Tibial nerve (tissue), 4 donors: ENCODE data around the gene CA9. TPM values are rescaled to one million over a fixed set of nuclear protein-coding genes. Genes with fewer than 3 reads are reported as not detected.
"Not testable (repeated sequence)": the region's sequence is repeated elsewhere in the genome, so short reads cannot be mapped to it uniquely, and the experiment has no call there.

Experiments used
- DNase-seq, 2 donors: peaks; one replicate each; pipeline ENCODE4 v3.0.0-alpha.2; 2019; ENCODE audit warnings: low spot score in 2 of 2
- H3K27ac ChIP-seq, 4 donors: fragments of 200-600 bp; sonication (generic) in 3 of 4; one replicate each; pipeline ENCODE4 v1.5.1; 2017 to 2019; ENCODE audit warnings: mild to moderate bottlenecking in 1 of 4
- H3K27me3 ChIP-seq, 2 donors: fragments of 200-600 bp; sonication (generic) in 1 of 2; one replicate each; pipeline versions ENCODE4 v1.5.1 to v1.6.0; 2017 to 2019
- H3K36me3 ChIP-seq, 3 donors: fragments of 200-600 bp; sonication (generic); one replicate each; pipeline ENCODE4 v1.5.1; 2018 to 2019
- H3K4me1 ChIP-seq, 4 donors: fragments of 200-600 bp; sonication (generic) in 3 of 4; one replicate each; pipeline ENCODE4 v1.5.1; 2017 to 2019
- H3K4me3 ChIP-seq, 4 donors: fragments of 200-600 bp; sonication (generic) in 3 of 4; one replicate each; pipeline ENCODE4 v1.5.1; 2017 to 2019; ENCODE audit warnings: mild to moderate bottlenecking in 1 of 4, moderate library complexity in 1 of 4
- H3K9me3 ChIP-seq, 4 donors: fragments of 200-600 bp; sonication (generic) in 3 of 4; one replicate each; pipeline ENCODE4 v1.5.1; 2017 to 2019
- CTCF ChIP-seq, 5 experiments: fragments of 200-600 bp in 3 of 5; fragments of 450-650 bp in 2 of 5; sonication (generic) in 3 of 5; IDR thresholded peaks; one replicate each; pipeline ENCODE4 v1.5.1; 2016 to 2019; ENCODE audit warnings: antibody characterized with exemption in 5 of 5, mild to moderate bottlenecking in 3 of 5, moderate library complexity in 2 of 5
- EP300 ChIP-seq, 2 donors: sonication (generic); formaldehyde crosslinking; IDR thresholded peaks; one replicate each; pipeline ENCODE4 v1.6.1; 2017; ENCODE audit warnings: antibody characterized with exemption in 2 of 2, mild to moderate bottlenecking in 1 of 2
- POLR2A ChIP-seq, 2 donors: fragments of 450-650 bp; IDR thresholded peaks; one replicate each; pipeline ENCODE4 v1.6.1; 2017; ENCODE audit warnings: antibody characterized with exemption in 2 of 2, mild to moderate bottlenecking in 2 of 2, moderate library complexity in 2 of 2
- WGBS, 2 donors: methylation state at CpG; one replicate each; pipeline ENCODE4 v1.1.5; 2018; 5-methylcytosine and 5-hydroxymethylcytosine counted together
- total RNA-seq, 4 donors: library from RNA; depleted of rRNA; stranded (reverse); fragments of >200 nt; gene quantifications; one replicate each; pipeline ENCODE4 v1.1.0, GENCODE V29; 2016

Gene CA9
- total RNA-seq, 4 donors from 2014 or later = 0.84 TPM; not detected in 3

- no peak for DNase-seq
- Histone ChIP-seq H3K4me1 (peaks cover 0 to 23% (median 4%) of the 10 kb centered on the region in 4 donors), H3K36me3 (peaks cover 0 to 8% (median 0%) of the 10 kb centered on the region in 3 donors), H3K9me3 (no peaks in the 10 kb centered on the region), H3K27me3 (no peaks in the 10 kb centered on the region), H3K27ac (no peak overlapping the region), H3K4me3 (no peak overlapping the region)
- TF ChIP-seq EP300 (IDR thresholded peaks at IDR 0.05) = no peak
- TF ChIP-seq CTCF (IDR thresholded peaks at IDR 0.05) = no peak
- TF ChIP-seq POLR2A (IDR thresholded peaks at IDR 0.05) = no peak
- 94 to 95% methylated on average over 12 of the region's 12 CpGs for WGBS, 2 donors
These were observed 30.7 kb upstream of the CA9 start for GRCh38 chr9:35643046-35643445.

- H3K4me3 ChIP-seq = peak overlapping the region in 3 of 4 donors; percentile 42 to 73 (median 73)
- H3K27me3 ChIP-seq, H3K36me3 ChIP-seq, H3K9me3 ChIP-seq, DNase-seq: not testable (repeated sequence)
- 39 to 43% methylated on average over 10 of the region's 10 CpGs for WGBS, 2 donors
- H3K4me1 ChIP-seq = peaks cover 0 to 16% (median 6%) of the 10 kb centered on the region in 4 donors
- peak overlapping the region; percentile 82 to 94 (median 86) for H3K27ac ChIP-seq
These were observed 28.0 kb upstream of the CA9 start for GRCh38 chr9:35645736-35646135.

GRCh38 chr9:35646153-35646532 is 27.6 kb upstream of the CA9 start:
- TF ChIP-seq EP300 (IDR thresholded peaks at IDR 0.05) (no peak), POLR2A (IDR thresholded peaks at IDR 0.05) (no peak), CTCF (IDR thresholded peaks at IDR 0.05) (no peak)
- Histone ChIP-seq H3K27ac (peak overlapping the region; percentile 82 to 94 (median 86)), H3K27me3 (no peaks in the 10 kb centered on the region), H3K4me3 (peak overlapping the region; percentile 34 to 73 (median 58)), H3K9me3 (no peaks in the 10 kb centered on the region), H3K36me3 (no peaks in the 10 kb centered on the region), H3K4me1 (peaks cover 0 to 16% (median 6%) of the 10 kb centered on the region in 4 donors)
- peak in 1 of 2 donors; percentile 42 for DNase-seq
- WGBS, 2 donors = 1 to 4% methylated on average over 11 of the region's 11 CpGs

- TF ChIP-seq EP300 (IDR thresholded peaks at IDR 0.05) = peak; percentile 81 to 96
- TF ChIP-seq CTCF (IDR thresholded peaks at IDR 0.05) = peak; percentile 94 to 99 (median 99)
- peak; percentile 74 to 85 for TF ChIP-seq POLR2A (IDR thresholded peaks at IDR 0.05)
- 0 to 1% methylated on average over 22 to 44 of the region's 58 CpGs for WGBS, 2 donors
These were observed 27.0 kb upstream of the CA9 start for GRCh38 chr9:35646533-35647265.

GRCh38 chr9:35649431-35650340 is 24.0 kb upstream of the CA9 start:
- WGBS, 2 donors = 69 to 82% methylated on average over 19 to 26 of the region's 26 CpGs
- H3K9me3 ChIP-seq = no peaks in the 10 kb centered on the region
- H3K27ac ChIP-seq = peak overlapping the region in 1 of 4 donors; percentile 63
- DNase-seq = no peak
- H3K36me3 ChIP-seq = no peaks in the 10 kb centered on the region
- peak overlapping the region in 1 of 4 donors; percentile 45 for H3K4me3 ChIP-seq
- no peaks in the 10 kb centered on the region for H3K27me3 ChIP-seq
- TF ChIP-seq POLR2A (IDR thresholded peaks at IDR 0.05) = no peak
- TF ChIP-seq EP300 (IDR thresholded peaks at IDR 0.05) = no peak
- no peak for TF ChIP-seq CTCF (IDR thresholded peaks at IDR 0.05)
- H3K4me1 ChIP-seq = peaks cover 0 to 16% (median 6%) of the 10 kb centered on the region in 4 donors

More at GRCh38 chr9:35646533-35647265, 27.0 kb upstream of the CA9 start:
- Histone ChIP-seq H3K36me3 (no peaks in the 10 kb centered on the region), H3K4me1 (peaks cover 0 to 16% (median 6%) of the 10 kb centered on the region in 4 donors), H3K27me3 (no peaks in the 10 kb centered on the region), H3K9me3 (no peaks in the 10 kb centered on the region), H3K27ac (peak overlapping the region; percentile 82 to 94 (median 86)), H3K4me3 (peak overlapping the region; percentile 34 to 73 (median 58))
- peak; percentile 89 to 95 for DNase-seq
